ENCODE measurements around the gene C17orf58. TPM values are rescaled to one million over a fixed set of nuclear protein-coding genes. Genes with fewer than 3 reads are reported as not detected.
A peak's percentile ranks its signal among the peaks of the same experiment; 100 is the strongest.
"Not testable (repeated sequence)": the region's sequence is repeated elsewhere in the genome, so short reads cannot be mapped to it uniquely, and the experiment has no call there.

The C17orf58 gene
- total RNA-seq, 2 experiments from 2014 or later: 21.0 to 21.7 TPM

GRCh38 chr17:68034452-68034776 is 38.1 kb upstream of the C17orf58 start:
- Mint-ChIP-seq H3K27ac (no peak overlapping the region), H3K9me3 (no peaks in the 10 kb centered on the region), H3K36me3 (ENCODE audit: low read depth) (peaks cover 32% of the 10 kb centered on the region), H3K27me3 (no peaks in the 10 kb centered on the region), H3K4me1 (ENCODE audit: low read depth) (peaks cover 15% of the 10 kb centered on the region), H3K4me3 (peak overlapping the region; percentile 21)
- intact Hi-C loops (cut with micrococcal nuclease): no loop called here
- ATAC-seq (no peak), DNase-seq (no peak)
- TF ChIP-seq CTCF (IDR thresholded peaks at IDR 0.05): no peak
- ChIA-PET POLR2A (no interaction called here), CTCF (no interaction called here)

GRCh38 chr17:68033636-68034451 is 37.6 kb upstream of the C17orf58 start:
- H3K36me3 Mint-ChIP-seq (ENCODE audit: low read depth): peaks cover 30% of the 10 kb centered on the region
- no peaks in the 10 kb centered on the region for H3K9me3 Mint-ChIP-seq
- H3K4me3 Mint-ChIP-seq: no peak overlapping the region
- no peak for TF ChIP-seq CTCF (IDR thresholded peaks at IDR 0.05)
- CTCF ChIA-PET: interaction anchor here (1.0 kb wide), 1 partner anchor 22 kb away, joined by 4 read pairs; no protein-coding TSS in a partner anchor
- DNase-seq (no peak), ATAC-seq (no peak)
- no peaks in the 10 kb centered on the region for H3K27me3 Mint-ChIP-seq
- intact Hi-C loops (cut with micrococcal nuclease): no loop called here
- POLR2A ChIA-PET: interaction anchor here (0.6 to 1.6 kb wide), 2 partner anchors 39 to 175 kb away, joined by 3 read pairs; no protein-coding TSS in a partner anchor
- no peak overlapping the region for H3K27ac Mint-ChIP-seq
- H3K4me1 Mint-ChIP-seq (ENCODE audit: low read depth): peaks cover 15% of the 10 kb centered on the region

DNA sequence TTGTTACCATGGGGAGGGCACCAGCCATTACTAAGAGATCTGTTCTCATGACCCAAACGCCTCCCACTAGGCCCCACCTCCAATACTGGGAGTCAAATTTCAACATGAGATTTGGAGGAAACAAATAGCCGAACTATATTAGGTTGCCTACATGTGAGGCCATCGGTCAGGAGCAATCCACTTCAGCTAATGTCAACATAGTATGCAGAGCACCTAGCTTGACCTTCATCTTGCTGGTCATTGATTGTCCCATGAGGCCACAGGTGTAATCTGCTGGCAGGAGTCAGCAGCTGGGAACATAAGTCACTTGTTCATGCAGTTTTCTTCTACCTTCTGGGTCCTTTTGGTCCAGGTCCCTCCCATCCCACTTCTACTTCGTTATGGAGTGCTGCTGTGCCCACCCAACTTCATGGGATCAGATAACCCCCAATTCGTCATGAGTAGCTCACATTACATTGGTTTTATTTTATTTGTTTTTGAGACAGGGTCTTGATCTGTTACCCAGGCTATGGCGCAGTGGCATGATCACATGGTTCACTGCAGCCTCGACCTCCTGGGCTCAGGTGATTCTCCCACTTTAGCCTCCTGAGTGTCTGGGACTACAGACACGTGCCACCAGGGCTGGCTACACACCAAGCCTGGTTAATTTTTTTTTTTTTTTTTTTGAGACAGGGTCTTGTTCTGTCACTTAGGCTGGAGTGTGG is 33.4 kb upstream of the C17orf58 start:
- H3K4me3 Mint-ChIP-seq: no peak overlapping the region
- DNase-seq (no peak), ATAC-seq (no peak)
- intact Hi-C loops (cut with micrococcal nuclease): no loop called here
- no peak overlapping the region for H3K27ac Mint-ChIP-seq
- H3K9me3 Mint-ChIP-seq: no peaks in the 10 kb centered on the region
- TF ChIP-seq CTCF (IDR thresholded peaks at IDR 0.05): no peak
- ChIA-PET CTCF (no interaction called here), POLR2A (interaction anchor here (1.5 kb wide), 2 partner anchors 9 to 10 kb away, joined by 5 to 7 read pairs; no protein-coding TSS in a partner anchor)
- H3K27me3 Mint-ChIP-seq: no peaks in the 10 kb centered on the region
- H3K4me1 Mint-ChIP-seq (ENCODE audit: low read depth): no peaks in the 10 kb centered on the region
- H3K36me3 Mint-ChIP-seq (ENCODE audit: low read depth): no peaks in the 10 kb centered on the region

GRCh38 chr17:68022547-68022946 is 26.3 kb upstream of the C17orf58 start:
- DNase-seq; H3K9me3 Mint-ChIP-seq; ATAC-seq; POLR2A ChIA-PET; intact Hi-C loops (cut with micrococcal nuclease); H3K4me3 Mint-ChIP-seq; H3K27me3 Mint-ChIP-seq; H3K27ac Mint-ChIP-seq; H3K36me3 Mint-ChIP-seq (ENCODE audit: low read depth); CTCF ChIA-PET: not testable (repeated sequence)
- H3K4me1 Mint-ChIP-seq (ENCODE audit: low read depth): peaks cover 11% of the 10 kb centered on the region

- Mint-ChIP-seq H3K27ac (no peak overlapping the region), H3K4me1 (ENCODE audit: low read depth) (peaks cover 11% of the 10 kb centered on the region), H3K4me3 (peak overlapping the region; percentile 7), H3K9me3 (no peaks in the 10 kb centered on the region), H3K27me3 (no peaks in the 10 kb centered on the region), H3K36me3 (ENCODE audit: low read depth) (peaks cover 2% of the 10 kb centered on the region)
- ATAC-seq: no peak
- CTCF ChIA-PET: no interaction called here
- POLR2A ChIA-PET: no interaction called here
- intact Hi-C loops (cut with micrococcal nuclease): no loop called here
- no peak for DNase-seq
- TF ChIP-seq CTCF (IDR thresholded peaks at IDR 0.05): no peak
These were observed 25.7 kb upstream of the C17orf58 start for GRCh38 chr17:68021963-68022362.

- peaks cover 11% of the 10 kb centered on the region for H3K4me1 Mint-ChIP-seq (ENCODE audit: low read depth)
- ChIA-PET CTCF (interaction anchor here (1.7 kb wide), 1 partner anchor 13 kb away, joined by 6 read pairs; no protein-coding TSS in a partner anchor), POLR2A (interaction anchor here (1.0 to 1.5 kb wide), 7 partner anchors 9 to 304 kb away, joined by 3 to 8 read pairs (median 7); partner anchors contain the start of gene KPNA2)
- H3K9me3 Mint-ChIP-seq; ATAC-seq; H3K27me3 Mint-ChIP-seq; DNase-seq; intact Hi-C loops (cut with micrococcal nuclease); H3K36me3 Mint-ChIP-seq (ENCODE audit: low read depth): not testable (repeated sequence)
- H3K27ac Mint-ChIP-seq: peak overlapping the region; percentile 89
- peak overlapping the region; percentile 80 for H3K4me3 Mint-ChIP-seq
These were observed 24.5 kb upstream of the C17orf58 start for GRCh38 chr17:68020791-68021190.

All from activated CD8-positive, alpha-beta T cell treated with anti-CD3 and anti-CD28 coated beads for 36 hours (primary cell).